Endodermal cell (in vitro differentiated cells): ENCODE measurements around the gene CARMIL3. TPM values are rescaled to one million over a fixed set of nuclear protein-coding genes. Genes with fewer than 3 reads are reported as not detected.
"Not testable (repeated sequence)": the region's sequence is repeated elsewhere in the genome, so short reads cannot be mapped to it uniquely, and the experiment has no call there.

Experiments used
- DNase-seq: peaks from one replicate; pipeline ENCODE4 v3.0.0-alpha.2; 2017
- H3K27ac ChIP-seq: 2 replicates; pipeline ENCODE4 v1.5.1; 2013; ENCODE audit warnings: mild to moderate bottlenecking, low read depth, low read length, moderate library complexity
- H3K27me3 ChIP-seq: 2 replicates; pipeline ENCODE4 v1.6.1; 2013; ENCODE audit warnings: mild to moderate bottlenecking, low read length, moderate library complexity; ENCODE audit not compliant: insufficient read depth, control insufficient read depth, poor library complexity, severe bottlenecking
- H3K36me3 ChIP-seq: 2 replicates; pipeline ENCODE4 v1.7.0; 2013; ENCODE audit warnings: mild to moderate bottlenecking, low read length, moderate library complexity; ENCODE audit not compliant: control insufficient read depth, insufficient read depth
- H3K4me1 ChIP-seq: one replicate; pipeline ENCODE4 v1.7.0; 2013; ENCODE audit warnings: low read length; ENCODE audit not compliant: control insufficient read depth, insufficient read depth
- H3K4me3 ChIP-seq: 2 replicates; pipeline ENCODE4 v1.5.1; 2013; ENCODE audit warnings: mild to moderate bottlenecking, low read length, moderate library complexity
- H3K9ac ChIP-seq: 2 replicates; pipeline ENCODE4 v1.6.1; 2013; ENCODE audit warnings: mild to moderate bottlenecking, low read length, moderate library complexity; ENCODE audit not compliant: poor library complexity, severe bottlenecking; ENCODE audit errors: extremely low read depth
- H3K9me3 ChIP-seq: 2 replicates; pipeline ENCODE4 v1.6.1; 2013; ENCODE audit warnings: mild to moderate bottlenecking, low read length, moderate library complexity; ENCODE audit not compliant: control insufficient read depth
- H3K27ac Mint-ChIP-seq: 2 replicates; pipeline ENCODE4 v1.8.0; 2020; ENCODE audit warnings: mixed read lengths
- H3K27me3 Mint-ChIP-seq: 2 replicates; pipeline ENCODE4 v1.8.0; 2021; ENCODE audit warnings: mild to moderate bottlenecking, mixed read lengths; ENCODE audit not compliant: insufficient read depth
- H3K36me3 Mint-ChIP-seq: 2 replicates; pipeline ENCODE4 v1.8.0; 2020; ENCODE audit warnings: low read depth, mixed read lengths
- H3K4me1 Mint-ChIP-seq: 2 replicates; pipeline ENCODE4 v1.8.0; 2020; ENCODE audit warnings: mixed read lengths
- H3K4me3 Mint-ChIP-seq: 2 replicates; pipeline ENCODE4 v1.8.0; 2020; ENCODE audit warnings: mild to moderate bottlenecking, moderate library complexity, mixed read lengths
- H3K9me3 Mint-ChIP-seq: 2 replicates; pipeline ENCODE4 v1.8.0; 2020; ENCODE audit warnings: mild to moderate bottlenecking, mixed read lengths
- CTCF ChIP-seq: fragments of 200-600 bp; sonication (generic); conservative IDR thresholded peaks from 2 replicates; pipeline ENCODE4 v1.5.0; 2021; ENCODE audit warnings: antibody characterized with exemption, mild to moderate bottlenecking
- WGBS, 2 experiments: methylation state at CpG; one replicate each; pipeline versions ENCODE4 v1.1.5 to v1.1.7; 2013; ENCODE audit warnings: missing lambda C conversion rate in 2 of 2, mixed read lengths in 1 of 2; ENCODE audit not compliant: insufficient coverage in 1 of 2, insufficient read length in 1 of 2; 5-methylcytosine and 5-hydroxymethylcytosine counted together
- total RNA-seq, 2 donors: library from RNA; stranded (reverse); fragmentation: NEBNext Ultra II Directional in 1 of 2; extraction: Animal tissue kit (Norgen Biotek cat#: 25700) in 1 of 2; gene quantifications; 2 replicates in 1 of 2; 3 replicates in 1 of 2; pipeline ENCODE4 v1.2.1, GENCODE V29; 2021

CARMIL3 gene
- total RNA-seq, 2 donors from 2014 or later, result 2.1 to 4.4 TPM

- H3K27ac Mint-ChIP-seq, H3K36me3 Mint-ChIP-seq, H3K27ac ChIP-seq, DNase-seq, H3K27me3 Mint-ChIP-seq, H3K4me1 Mint-ChIP-seq, H3K4me1 ChIP-seq, H3K36me3 ChIP-seq, H3K9ac ChIP-seq, H3K27me3 ChIP-seq: not testable (repeated sequence)
- H3K4me3 Mint-ChIP-seq, result peak overlapping the region; percentile 78
- Histone ChIP-seq H3K9me3 (peaks cover 10% of the 10 kb centered on the region), H3K4me3 (peak overlapping the region; percentile 87)
- H3K9me3 Mint-ChIP-seq, result peaks cover 17% of the 10 kb centered on the region
- WGBS, 2 experiments, result 44 to 59% methylated on average over 5 to 9 of the region's 10 CpGs
- TF ChIP-seq CTCF, result peak; percentile 38
These were observed 14.7 kb upstream of the CARMIL3 start for GRCh38 chr14:24036963-24037657.

- H3K36me3 ChIP-seq, result no peaks in the 10 kb centered on the region
- 91 to 92% methylated on average over 2 to 14 of the region's 14 CpGs for whole genome bisulfite sequencing, 2 experiments
- H3K4me1 ChIP-seq, result no peaks in the 10 kb centered on the region
- Mint-ChIP-seq H3K36me3 (no peaks in the 10 kb centered on the region), H3K4me3 (no peak overlapping the region), H3K27ac (no peak overlapping the region), H3K9me3 (peaks cover 12% of the 10 kb centered on the region), H3K27me3 (peaks cover 6% of the 10 kb centered on the region), H3K4me1 (peaks cover 7% of the 10 kb centered on the region)
- H3K9ac ChIP-seq, result no peak overlapping the region
- TF ChIP-seq CTCF, result no peak
- H3K27ac ChIP-seq, result no peak overlapping the region
- no peak overlapping the region for H3K4me3 ChIP-seq
- peaks cover 5% of the 10 kb centered on the region for H3K9me3 ChIP-seq
- no peaks in the 10 kb centered on the region for H3K27me3 ChIP-seq
- DNase-seq, result no peak
These were observed 14.2 kb upstream of the CARMIL3 start for GRCh38 chr14:24037658-24038037.

- H3K27me3 ChIP-seq, result no peaks in the 10 kb centered on the region
- Mint-ChIP-seq H3K36me3 (no peaks in the 10 kb centered on the region), H3K4me1 (peaks cover 7% of the 10 kb centered on the region), H3K9me3 (peaks cover 5% of the 10 kb centered on the region), H3K4me3 (no peak overlapping the region), H3K27ac (no peak overlapping the region), H3K27me3 (peaks cover 3% of the 10 kb centered on the region)
- H3K9ac ChIP-seq, result no peak overlapping the region
- no peaks in the 10 kb centered on the region for H3K36me3 ChIP-seq
- no peaks in the 10 kb centered on the region for H3K4me1 ChIP-seq
- no peak for DNase-seq
- no peak overlapping the region for H3K27ac ChIP-seq
- no peak overlapping the region for H3K4me3 ChIP-seq
- 86 to 93% methylated on average over 2 of the region's 2 CpGs for WGBS, 2 experiments
- no peaks in the 10 kb centered on the region for H3K9me3 ChIP-seq
- TF ChIP-seq CTCF, result no peak
These were observed 13.1 kb upstream of the CARMIL3 start for GRCh38 chr14:24038686-24039085.
